ENCODE data around the gene TEDDM1.
"Not testable (repeated sequence)": the region's sequence is repeated elsewhere in the genome, so short reads cannot be mapped to it uniquely, and the experiment has no call there.

TEDDM1 gene

GRCh38 chr1:182400567-182400966 lies at the start of gene TEDDM1:
Gene TEDDM1, minus strand, starts transcription at chr1:182400667. Its CDS starts 182 bp downstream, at chr1:182400485.
- DNase-seq, result no peak

GRCh38 chr1:182450087-182450486 lies 49.6 kb upstream of the TEDDM1 start, which contains the start of gene RGSL1:
Gene RGSL1, plus strand, starts transcription at chr1:182450146. Its CDS starts 20 bp downstream, at chr1:182450166.
- DNase-seq, result no peak

GRCh38 chr1:182447660-182448059 lies 47.2 kb upstream of the TEDDM1 start:
- DNase-seq, result no peak

- DNase-seq, result not testable (repeated sequence)
Measured at GRCh38 chr1:182447124-182447523, 46.7 kb upstream of the TEDDM1 start.

GRCh38 chr1:182446033-182446669 lies 45.7 kb upstream of the TEDDM1 start:
- DNase-seq, result peak; percentile 80

GRCh38 chr1:182444497-182444896 lies 44.0 kb upstream of the TEDDM1 start:
- DNase-seq, result peak; percentile 15

- DNase-seq, result no peak
Measured at GRCh38 chr1:182442333-182442732, 41.9 kb upstream of the TEDDM1 start.

- DNase-seq, result no peak
Measured at GRCh38 chr1:182441719-182442118, 41.3 kb upstream of the TEDDM1 start.

- DNase-seq, result no peak
Measured at GRCh38 chr1:182438326-182438725, 37.9 kb upstream of the TEDDM1 start.

- DNase-seq, result no peak
Measured at GRCh38 chr1:182433580-182433979, 33.1 kb upstream of the TEDDM1 start.

GRCh38 chr1:182431278-182431677 lies 30.8 kb upstream of the TEDDM1 start:
- no peak for DNase-seq

GRCh38 chr1:182430263-182431068 lies 30.0 kb upstream of the TEDDM1 start:
- DNase-seq, result peak; percentile 88

GRCh38 chr1:182428043-182428442 lies 27.6 kb upstream of the TEDDM1 start:
- no peak for DNase-seq

GRCh38 chr1:182426442-182427430 lies 26.3 kb upstream of the TEDDM1 start:
- peak; percentile 18 for DNase-seq

- no peak for DNase-seq
Measured at GRCh38 chr1:182415789-182416188, 15.3 kb upstream of the TEDDM1 start.

GRCh38 chr1:182413969-182414368 lies 13.5 kb upstream of the TEDDM1 start:
- DNase-seq, result no peak

- no peak for DNase-seq
Measured at GRCh38 chr1:182413486-182413885, 13.0 kb upstream of the TEDDM1 start.

- no peak for DNase-seq
Measured at GRCh38 chr1:182410620-182411273, 10.3 kb upstream of the TEDDM1 start.

- DNase-seq, result no peak
Measured at GRCh38 chr1:182410138-182410537, 9.7 kb upstream of the TEDDM1 start.

- DNase-seq, result no peak
Measured at GRCh38 chr1:182408435-182409075, 8.1 kb upstream of the TEDDM1 start.

GRCh38 chr1:182407724-182408123 lies 7.3 kb upstream of the TEDDM1 start:
- no peak for DNase-seq

- DNase-seq, result no peak
Measured at GRCh38 chr1:182406012-182406411, 5.5 kb upstream of the TEDDM1 start.

All from hematopoietic multipotent progenitor cell treated with erythropoietin and hydrocortisone succinate and interleukin-3 and kit ligand, for 4 days (in vitro differentiated cells).